Glomerular visceral epithelial cell (primary cell): Measurements from ENCODE around the gene PNPLA8.
"Not testable (repeated sequence)": the region's sequence is repeated elsewhere in the genome, so short reads cannot be mapped to it uniquely, and the experiment has no call there.

Experiments
- DNase-seq: peaks from one replicate; pipeline ENCODE4 v3.0.0-alpha.2; 2016; ENCODE audit errors: extremely low spot score

The PNPLA8 gene

GRCh38 chr7:108525985-108526767 is at the start of gene PNPLA8:
TSS of gene PNPLA8 (minus strand) at chr7:108526135. CDS start at chr7:108515491, 10,644 bp downstream.
- peak; percentile 99 for DNase-seq

GRCh38 chr7:108575156-108575555 is 49.2 kb upstream of the PNPLA8 start:
- DNase-seq: no peak

- no peak for DNase-seq
Observed at GRCh38 chr7:108572480-108572879, 46.5 kb upstream of the PNPLA8 start.

GRCh38 chr7:108570146-108570755 is 44.3 kb upstream of the PNPLA8 start:
- peak; percentile 45 for DNase-seq

- DNase-seq: peak; percentile 99
Observed at GRCh38 chr7:108569381-108570145, 43.6 kb upstream of the PNPLA8 start, which contains the start of the genes DNAJB9 and THAP5. TSS of gene DNAJB9 (plus strand) at chr7:108569874. CDS start at chr7:108571727, 1,853 bp downstream. TSS of gene THAP5 (minus strand) at chr7:108569706. CDS start at chr7:108569569, 137 bp downstream.

- no peak for DNase-seq
Observed at GRCh38 chr7:108568801-108569380, 43.0 kb upstream of the PNPLA8 start.

- DNase-seq: no peak
Observed at GRCh38 chr7:108565987-108566386, 40.1 kb upstream of the PNPLA8 start.

- no peak for DNase-seq
Observed at GRCh38 chr7:108561047-108561619, 35.2 kb upstream of the PNPLA8 start.

- no peak for DNase-seq
Observed at GRCh38 chr7:108559253-108559652, 33.3 kb upstream of the PNPLA8 start.

- no peak for DNase-seq
Observed at GRCh38 chr7:108557617-108558016, 31.7 kb upstream of the PNPLA8 start.

GRCh38 chr7:108557191-108557590 is 31.3 kb upstream of the PNPLA8 start:
- DNase-seq: no peak

- DNase-seq: not testable (repeated sequence)
Observed at GRCh38 chr7:108556665-108557064, 30.7 kb upstream of the PNPLA8 start.

GRCh38 chr7:108548141-108548896 is 22.4 kb upstream of the PNPLA8 start:
- DNase-seq: not testable (repeated sequence)

- no peak for DNase-seq
Observed at GRCh38 chr7:108541478-108541877, 15.5 kb upstream of the PNPLA8 start.

GRCh38 chr7:108538685-108539084 is 12.8 kb upstream of the PNPLA8 start:
- DNase-seq: not testable (repeated sequence)

- DNase-seq: not testable (repeated sequence)
Observed at GRCh38 chr7:108538236-108538635, 12.3 kb upstream of the PNPLA8 start.

- no peak for DNase-seq
Observed at GRCh38 chr7:108537229-108537628, 11.3 kb upstream of the PNPLA8 start.

- DNase-seq: no peak
Observed at GRCh38 chr7:108535744-108536143, 9.8 kb upstream of the PNPLA8 start.

- no peak for DNase-seq
Observed at GRCh38 chr7:108535257-108535656, 9.3 kb upstream of the PNPLA8 start.

GRCh38 chr7:108533712-108534111 is 7.8 kb upstream of the PNPLA8 start:
- DNase-seq: no peak

GRCh38 chr7:108529341-108529740 is 3.4 kb upstream of the PNPLA8 start:
- no peak for DNase-seq
